Measurements from ENCODE around the gene NSD2. TPM values are rescaled to one million over a fixed set of nuclear protein-coding genes. Genes with fewer than 3 reads are reported as not detected.

Gene NSD2
- total RNA-seq, 1 donor from 2014 or later: 43.4 TPM

DNA sequence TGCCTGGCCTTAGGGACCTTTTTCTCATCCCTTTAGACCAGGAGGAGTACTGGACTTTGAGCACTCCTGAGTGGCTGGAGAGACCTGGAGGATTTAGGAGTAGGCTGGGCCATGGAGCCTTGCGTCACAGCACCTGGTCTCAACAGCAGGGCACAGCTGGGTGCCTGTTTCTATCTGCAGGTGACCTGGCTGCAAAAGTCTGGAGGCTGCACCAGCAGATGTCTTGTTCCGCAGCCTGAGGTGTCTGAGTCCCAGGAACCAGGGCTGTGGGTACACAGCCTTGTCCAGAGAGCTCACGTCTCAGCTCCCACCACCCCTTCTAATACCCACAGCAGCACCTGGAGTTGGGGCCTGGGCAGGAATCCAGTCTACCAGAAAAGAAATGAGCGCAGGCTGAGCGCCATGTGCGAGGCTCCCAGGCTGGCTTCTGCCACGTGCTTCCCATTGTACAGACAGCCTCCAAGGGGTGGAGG, 5.0 kb upstream of the NSD2 start:
- no peak overlapping the region for H3K4me3 ChIP-seq (ENCODE audit: low read depth, low read length)
- FAIRE-seq (no peak), DNase-seq (ENCODE audit: low read depth) (no peak)
- H3K27me3 ChIP-seq (ENCODE audit: control insufficient read depth, insufficient read depth, low read length): peaks cover 3% of the 10 kb centered on the region
- TF ChIP-seq, protein P1, sequence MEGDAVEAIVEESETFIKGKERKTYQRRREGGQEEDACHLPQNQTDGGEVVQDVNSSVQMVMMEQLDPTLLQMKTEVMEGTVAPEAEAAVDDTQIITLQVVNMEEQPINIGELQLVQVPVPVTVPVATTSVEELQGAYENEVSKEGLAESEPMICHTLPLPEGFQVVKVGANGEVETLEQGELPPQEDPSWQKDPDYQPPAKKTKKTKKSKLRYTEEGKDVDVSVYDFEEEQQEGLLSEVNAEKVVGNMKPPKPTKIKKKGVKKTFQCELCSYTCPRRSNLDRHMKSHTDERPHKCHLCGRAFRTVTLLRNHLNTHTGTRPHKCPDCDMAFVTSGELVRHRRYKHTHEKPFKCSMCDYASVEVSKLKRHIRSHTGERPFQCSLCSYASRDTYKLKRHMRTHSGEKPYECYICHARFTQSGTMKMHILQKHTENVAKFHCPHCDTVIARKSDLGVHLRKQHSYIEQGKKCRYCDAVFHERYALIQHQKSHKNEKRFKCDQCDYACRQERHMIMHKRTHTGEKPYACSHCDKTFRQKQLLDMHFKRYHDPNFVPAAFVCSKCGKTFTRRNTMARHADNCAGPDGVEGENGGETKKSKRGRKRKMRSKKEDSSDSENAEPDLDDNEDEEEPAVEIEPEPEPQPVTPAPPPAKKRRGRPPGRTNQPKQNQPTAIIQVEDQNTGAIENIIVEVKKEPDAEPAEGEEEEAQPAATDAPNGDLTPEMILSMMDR (IDR thresholded peaks at IDR 0.05; ENCODE audit: insufficient read depth, low read length, severe bottlenecking): no peak
- H3K36me3 ChIP-seq (ENCODE audit: control insufficient read depth, insufficient read depth, low read length): no peaks in the 10 kb centered on the region

DNA sequence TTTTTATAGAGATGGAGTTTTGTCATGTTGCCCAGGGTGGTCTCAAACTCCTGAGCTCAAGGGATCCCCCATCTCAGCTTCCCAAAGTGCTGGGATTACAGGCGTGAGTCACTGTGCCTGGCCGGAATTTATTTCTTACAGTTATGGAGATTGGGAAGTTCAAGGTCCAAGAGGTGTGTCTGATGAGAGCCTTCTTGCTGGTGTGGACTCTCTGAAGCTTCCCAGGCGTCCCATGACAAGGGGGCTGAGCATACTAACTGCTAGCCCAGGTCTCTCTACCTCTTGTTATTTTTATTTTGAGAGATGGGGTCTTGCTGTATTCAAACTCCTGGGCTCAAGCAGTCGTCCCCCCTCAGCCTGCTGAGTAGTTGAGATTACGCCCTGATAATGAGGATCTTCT, 2.9 kb upstream of the NSD2 start:
- H3K36me3 ChIP-seq (ENCODE audit: control insufficient read depth, insufficient read depth, low read length): no peaks in the 10 kb centered on the region
- TF ChIP-seq, protein P1 (IDR thresholded peaks at IDR 0.05; ENCODE audit: insufficient read depth, low read length, severe bottlenecking): no peak
- DNase-seq (ENCODE audit: low read depth) (no peak), FAIRE-seq (no peak)
- no peak overlapping the region for H3K4me3 ChIP-seq (ENCODE audit: low read depth, low read length)
- no peaks in the 10 kb centered on the region for H3K27me3 ChIP-seq (ENCODE audit: control insufficient read depth, insufficient read depth, low read length)

DNA sequence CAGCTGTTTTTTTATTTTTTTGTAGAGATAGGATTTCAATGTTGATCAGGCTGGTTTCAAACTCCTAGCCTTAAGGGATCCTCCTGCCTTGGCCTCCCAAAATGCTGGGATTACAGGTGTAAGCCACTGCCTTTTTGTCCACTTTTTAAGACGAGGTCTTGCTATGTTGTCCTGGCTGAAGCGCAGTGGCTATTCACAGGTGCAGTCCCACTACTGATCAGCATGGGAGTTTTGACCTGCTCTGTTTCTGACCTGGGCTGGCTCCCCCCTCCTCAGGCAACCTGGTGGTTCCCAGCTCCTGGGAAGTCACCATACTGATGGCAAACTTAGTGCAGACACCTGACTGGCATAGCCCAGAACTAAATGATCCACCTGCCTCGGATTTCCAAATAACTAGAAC, 2.3 kb upstream of the NSD2 start:
- TF ChIP-seq, protein P1 (IDR thresholded peaks at IDR 0.05; ENCODE audit: insufficient read depth, low read length, severe bottlenecking): no peak
- H3K27me3 ChIP-seq (ENCODE audit: control insufficient read depth, insufficient read depth, low read length): no peaks in the 10 kb centered on the region
- no peaks in the 10 kb centered on the region for H3K36me3 ChIP-seq (ENCODE audit: control insufficient read depth, insufficient read depth, low read length)
- no peak overlapping the region for H3K4me3 ChIP-seq (ENCODE audit: low read depth, low read length)
- FAIRE-seq: no peak
- DNase-seq (ENCODE audit: low read depth): no peak

DNA sequence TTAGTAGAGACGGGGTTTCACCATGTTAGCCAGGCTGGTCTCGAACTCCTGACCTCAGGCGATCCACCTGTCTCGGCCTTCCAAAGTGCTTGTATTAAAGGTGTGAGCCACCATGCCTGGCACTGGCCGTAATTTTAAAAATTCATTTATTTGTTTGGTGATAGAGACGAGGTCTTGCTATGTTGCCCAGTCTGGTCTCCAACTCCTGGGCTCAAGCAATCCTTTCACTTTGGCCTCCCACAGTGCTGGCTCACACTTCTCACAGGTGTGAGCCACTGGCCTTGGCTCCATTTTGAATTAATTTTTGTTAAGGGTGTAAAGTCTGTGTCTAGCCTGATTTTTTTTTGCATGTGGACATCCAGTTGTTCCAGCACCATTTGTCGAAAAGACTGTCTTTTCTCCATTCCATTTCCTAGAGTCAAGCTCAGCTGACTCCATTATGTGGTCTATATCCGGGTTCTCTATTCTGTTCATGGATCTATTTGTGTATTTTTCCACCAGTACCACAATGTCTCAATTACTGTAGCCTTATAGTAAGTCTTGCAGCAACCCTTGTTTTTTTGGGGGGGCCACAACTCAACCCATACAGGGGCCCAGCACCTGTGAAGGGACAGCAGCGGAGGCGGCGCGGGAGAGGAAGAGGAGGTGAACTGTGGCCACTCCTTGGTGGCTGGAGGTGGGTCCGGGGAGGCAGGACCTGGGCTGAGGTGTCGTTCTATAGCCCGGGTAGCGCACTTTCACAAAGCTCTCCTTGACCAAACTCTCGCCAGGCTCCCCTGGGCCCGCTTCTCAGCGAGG, 1.5 kb upstream of the NSD2 start:
- FAIRE-seq (no peak), DNase-seq (ENCODE audit: low read depth) (no peak)
- H3K4me3 ChIP-seq (ENCODE audit: low read depth, low read length): peak overlapping the region; percentile 75
- H3K36me3 ChIP-seq (ENCODE audit: control insufficient read depth, insufficient read depth, low read length): no peaks in the 10 kb centered on the region
- TF ChIP-seq, protein P1 (IDR thresholded peaks at IDR 0.05; ENCODE audit: insufficient read depth, low read length, severe bottlenecking): no peak
- H3K27me3 ChIP-seq (ENCODE audit: control insufficient read depth, insufficient read depth, low read length): no peaks in the 10 kb centered on the region

DNA sequence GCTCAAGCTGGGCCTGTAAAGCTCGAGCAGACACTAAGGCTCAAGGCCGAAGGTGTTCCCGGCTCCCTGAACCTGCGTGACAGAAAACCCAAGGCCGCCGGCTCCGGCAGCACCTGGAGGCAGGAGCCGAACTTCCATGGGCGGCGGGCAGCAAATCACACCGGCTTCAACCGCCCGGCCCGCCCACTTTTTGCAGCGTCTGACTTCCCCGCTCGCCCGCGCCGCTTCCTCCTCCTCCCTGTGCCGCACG, 940 bp upstream of the NSD2 start:
- peak; percentile 70 for DNase-seq (ENCODE audit: low read depth)
- H3K4me3 ChIP-seq (ENCODE audit: low read depth, low read length): peak overlapping the region; percentile 75
- TF ChIP-seq, protein P1 (IDR thresholded peaks at IDR 0.05; ENCODE audit: insufficient read depth, low read length, severe bottlenecking): no peak
- no peak for FAIRE-seq
- no peaks in the 10 kb centered on the region for H3K27me3 ChIP-seq (ENCODE audit: control insufficient read depth, insufficient read depth, low read length)
- no peaks in the 10 kb centered on the region for H3K36me3 ChIP-seq (ENCODE audit: control insufficient read depth, insufficient read depth, low read length)

Data from bronchial epithelial cell (primary cell).